ENCODE measurements around the gene SOX10.

SOX10 gene

DNA sequence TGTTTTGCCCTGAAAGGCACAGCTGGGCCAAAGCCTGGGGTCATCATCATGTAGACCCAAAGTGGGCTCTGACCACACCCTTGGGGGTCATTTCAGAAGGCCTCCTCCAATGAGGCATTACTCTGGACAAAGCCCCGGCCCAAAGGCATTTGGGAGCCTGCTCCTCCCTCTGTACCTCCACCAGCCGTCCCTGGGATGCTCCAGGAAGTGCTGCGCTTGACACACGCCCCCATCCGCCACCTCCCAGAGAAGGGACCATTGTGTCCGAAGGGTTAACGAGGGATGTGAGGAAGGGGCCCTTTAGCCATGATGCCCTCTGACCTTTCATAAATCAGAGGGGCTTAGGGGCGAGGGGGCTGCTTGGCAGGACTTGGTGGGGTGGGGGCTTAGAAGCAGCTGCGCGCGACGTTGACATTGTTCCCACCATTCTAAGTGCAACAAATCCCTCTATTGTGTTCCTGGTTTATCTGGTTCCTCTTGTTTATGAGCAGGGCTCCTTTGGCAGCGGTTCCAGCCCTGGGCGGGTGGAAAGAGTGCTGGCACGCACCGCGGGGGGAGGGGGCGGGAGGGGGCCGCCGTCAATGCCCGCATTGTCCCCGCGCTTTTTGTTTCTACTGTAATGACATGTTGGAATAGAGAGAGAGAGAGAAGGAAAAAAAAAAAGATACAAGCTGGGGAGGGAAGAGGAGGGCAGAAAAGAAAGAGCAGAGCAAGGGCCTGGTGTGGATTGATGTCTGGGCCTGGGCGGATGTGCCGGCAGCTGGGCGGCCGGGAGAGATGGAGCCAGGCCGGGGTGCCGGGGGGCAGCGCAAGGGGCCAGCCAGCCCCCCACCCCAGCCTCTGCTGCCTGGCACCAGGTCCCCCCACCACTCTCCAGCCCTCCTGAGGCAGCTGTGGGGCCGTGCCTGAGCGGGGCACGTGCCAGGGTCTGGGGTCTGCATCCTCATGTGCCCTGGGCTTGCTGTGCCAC is 32.1 kb upstream of the SOX10 start:
- no peak for DNase-seq (ENCODE audit: low read depth)

DNA sequence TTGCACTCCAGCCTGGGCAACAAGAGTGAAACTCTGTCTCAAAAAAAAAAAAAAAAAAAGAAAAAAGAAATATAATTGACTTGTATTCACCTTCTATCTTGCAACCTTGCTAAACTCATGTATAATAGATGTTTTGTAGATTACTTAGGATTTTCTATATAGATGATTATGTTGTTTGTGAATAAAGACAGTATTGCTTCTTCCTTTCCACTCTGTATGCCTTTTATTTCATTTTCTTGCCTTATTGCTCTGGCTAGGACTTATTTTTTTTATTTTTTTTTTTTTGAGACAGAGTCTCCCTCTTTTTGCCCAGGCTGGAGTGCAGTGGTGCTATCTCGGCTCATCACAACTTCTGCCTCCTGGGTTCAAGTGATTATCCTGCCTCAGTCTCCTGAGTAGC is 29.7 kb upstream of the SOX10 start:
- DNase-seq (ENCODE audit: low read depth), result no peak

DNA sequence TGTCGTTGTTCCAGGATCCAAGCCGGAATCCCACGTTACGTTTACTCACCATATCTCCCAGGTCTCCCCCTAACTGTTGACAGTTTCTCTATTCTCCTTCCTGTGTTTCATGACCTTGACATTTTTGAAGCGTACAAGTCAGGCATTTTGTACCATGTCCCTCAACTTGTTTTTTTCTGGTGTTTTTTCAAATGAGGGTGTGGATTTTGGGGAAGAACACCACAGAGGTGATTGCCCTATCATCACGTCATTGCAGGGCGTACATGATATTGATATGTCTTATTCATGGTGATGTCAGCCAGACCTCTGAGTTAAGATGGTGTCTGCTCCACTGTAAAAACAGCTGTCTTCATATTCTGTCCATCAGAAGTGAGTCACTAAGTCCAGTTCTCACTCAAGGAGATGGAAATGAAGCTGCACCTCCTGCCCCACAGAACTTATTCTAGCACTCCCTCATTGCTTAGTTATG is 28.3 kb upstream of the SOX10 start:
- DNase-seq (ENCODE audit: low read depth), result no peak

GRCh38 chr22:38009000-38009806 is 24.8 kb upstream of the SOX10 start:
- DNase-seq (ENCODE audit: low read depth), result no peak

- no peak for DNase-seq (ENCODE audit: low read depth)
Observed at GRCh38 chr22:38007330-38007902, 23.1 kb upstream of the SOX10 start.

DNA sequence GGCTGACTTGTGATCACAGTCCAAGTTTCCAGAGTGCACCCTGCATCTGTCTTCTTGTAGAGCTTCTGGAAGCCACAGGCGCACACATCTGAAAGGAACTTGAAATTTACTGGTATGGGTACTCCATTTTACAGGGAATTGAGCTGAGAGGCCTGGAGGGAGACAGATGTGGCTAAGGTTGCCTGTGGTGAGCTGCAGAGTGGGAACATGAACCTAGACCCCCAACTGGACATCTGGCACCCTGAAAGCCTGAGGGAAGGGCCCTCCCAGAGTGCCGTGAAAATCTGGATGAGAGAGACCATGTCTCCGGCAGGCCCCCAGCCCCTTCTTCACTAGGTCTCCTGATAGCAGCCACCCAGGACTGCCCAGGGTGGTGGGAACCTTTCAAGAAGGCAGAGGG is 22.6 kb upstream of the SOX10 start:
- no peak for DNase-seq (ENCODE audit: low read depth)

DNA sequence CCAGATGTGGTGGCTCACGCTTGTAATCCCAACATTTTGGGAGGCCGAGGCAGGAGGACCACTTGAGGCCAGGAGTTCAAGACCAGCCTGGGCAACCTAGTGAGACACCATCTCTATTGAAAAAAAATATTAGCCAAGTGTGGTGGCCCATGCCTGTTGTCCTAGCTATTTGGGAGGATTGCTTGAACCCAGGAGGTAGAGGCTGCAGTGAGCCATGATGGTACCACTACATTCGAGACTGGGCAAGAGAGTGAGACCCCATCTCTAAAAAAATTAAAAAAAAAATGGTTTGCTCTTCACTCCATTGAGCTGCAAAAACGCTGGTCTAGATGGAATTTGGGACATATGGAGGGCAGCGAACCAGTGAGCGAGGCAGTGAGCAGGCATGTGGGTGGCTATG is 21.6 kb upstream of the SOX10 start:
- no peak for DNase-seq (ENCODE audit: low read depth)

DNA sequence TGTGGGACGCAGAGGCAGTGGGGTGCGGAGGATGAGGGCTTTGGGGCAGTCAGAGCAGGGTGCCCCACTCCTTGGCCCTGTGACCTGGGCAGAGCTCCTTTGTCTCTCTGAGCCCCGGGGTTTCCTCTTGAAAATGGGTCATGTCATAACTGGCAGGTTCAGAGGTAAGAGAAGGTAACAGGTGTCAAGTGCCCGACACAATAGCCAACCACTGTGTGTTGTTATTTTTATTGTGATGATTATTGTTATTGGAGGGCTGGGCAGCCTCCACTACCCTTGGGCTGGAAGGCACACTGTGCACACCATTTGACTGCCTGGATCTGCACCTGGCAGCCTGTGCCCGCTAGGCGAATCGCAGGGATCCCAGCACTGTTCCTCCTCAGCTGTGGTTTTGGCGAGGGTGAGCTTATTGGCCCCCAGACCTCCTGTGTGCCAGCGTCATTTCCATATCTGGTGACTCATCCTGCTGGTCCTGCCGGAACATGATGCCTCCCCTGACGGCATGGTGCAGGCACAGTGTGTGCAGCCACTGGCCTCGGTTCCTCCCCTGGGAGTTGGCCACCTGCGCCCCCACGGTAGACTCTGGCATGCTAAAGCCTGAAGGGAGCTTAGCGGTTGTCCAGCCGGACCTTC is 15.4 kb upstream of the SOX10 start:
- no peak for DNase-seq (ENCODE audit: low read depth)

DNA sequence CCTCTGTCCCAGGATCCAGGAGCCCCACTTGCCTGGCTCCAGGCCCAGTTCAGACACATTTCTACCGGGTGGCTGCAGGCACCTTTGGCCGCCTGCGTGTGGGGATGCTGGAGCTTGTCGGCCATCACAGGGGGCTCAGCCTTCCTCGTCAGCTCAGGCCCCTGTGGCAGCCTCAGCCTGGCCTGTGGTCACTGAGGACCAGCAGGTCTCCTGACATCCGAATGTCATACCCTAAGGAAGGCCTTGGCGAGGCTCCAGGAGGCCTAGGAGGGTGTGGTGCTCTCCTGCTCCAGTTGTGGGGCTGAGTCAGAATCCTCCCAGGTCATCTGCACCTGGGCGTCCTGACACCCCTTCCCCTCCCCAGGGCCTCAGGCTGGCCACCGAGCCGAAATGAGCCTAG is 14.9 kb upstream of the SOX10 start:
- DNase-seq (ENCODE audit: low read depth), result no peak

- no peak for DNase-seq (ENCODE audit: low read depth)
Observed at GRCh38 chr22:37998543-37998942, 14.2 kb upstream of the SOX10 start.

- no peak for DNase-seq (ENCODE audit: low read depth)
Observed at GRCh38 chr22:37996515-37997246, 12.3 kb upstream of the SOX10 start.

GRCh38 chr22:37996079-37996478 is 11.7 kb upstream of the SOX10 start:
- DNase-seq (ENCODE audit: low read depth), result no peak

DNA sequence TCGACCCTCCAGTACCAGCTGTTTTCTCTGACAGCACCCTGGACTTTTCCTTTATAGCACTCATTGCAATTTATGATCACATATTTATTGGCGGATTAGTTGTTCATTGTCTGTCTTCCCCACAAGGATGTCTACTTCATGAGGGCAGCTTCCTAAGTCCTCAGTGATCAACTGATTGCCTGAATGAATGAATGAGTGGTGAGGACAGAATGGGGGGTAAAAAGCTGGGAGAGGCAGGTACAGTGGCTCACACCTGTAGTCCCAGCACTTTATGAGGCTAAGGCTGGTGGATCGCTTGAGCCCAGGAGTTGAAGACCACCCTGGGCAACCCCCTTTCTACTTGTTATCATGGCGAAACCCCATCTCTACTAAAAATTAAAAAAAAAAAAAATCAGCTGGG is 11.1 kb upstream of the SOX10 start:
- DNase-seq (ENCODE audit: low read depth), result no peak

- no peak for DNase-seq (ENCODE audit: low read depth)
Observed at GRCh38 chr22:37994982-37995381, 10.6 kb upstream of the SOX10 start.

GRCh38 chr22:37994049-37994448 is 9.7 kb upstream of the SOX10 start:
- DNase-seq (ENCODE audit: low read depth), result no peak

- DNase-seq (ENCODE audit: low read depth), result no peak
Observed at GRCh38 chr22:37991731-37992442, 7.5 kb upstream of the SOX10 start.

DNA sequence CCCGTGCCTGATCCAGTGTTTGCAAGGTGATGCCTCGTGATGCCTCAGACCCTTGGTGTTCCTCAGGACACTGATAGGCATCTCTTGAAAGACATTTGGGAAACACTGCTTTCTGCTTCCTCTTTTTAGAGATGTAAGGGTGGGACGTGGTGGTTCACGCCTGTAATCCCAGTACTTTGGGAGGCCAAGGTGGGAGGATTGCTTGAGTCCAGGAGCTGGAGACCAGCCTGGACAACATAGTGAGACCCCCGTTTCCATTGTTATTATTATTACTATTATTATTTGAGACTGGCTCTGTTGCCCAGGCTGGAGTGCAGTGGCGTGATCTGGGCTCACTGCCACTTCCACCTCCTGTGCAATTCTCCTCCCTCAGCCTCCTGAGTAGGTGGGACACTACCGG is 6.5 kb upstream of the SOX10 start:
- no peak for DNase-seq (ENCODE audit: low read depth)

- no peak for DNase-seq (ENCODE audit: low read depth)
Observed at GRCh38 chr22:37990301-37990700, 5.9 kb upstream of the SOX10 start.

GRCh38 chr22:37989146-37990045 is 5.0 kb upstream of the SOX10 start:
- DNase-seq (ENCODE audit: low read depth), result no peak

- no peak for DNase-seq (ENCODE audit: low read depth)
Observed at GRCh38 chr22:37986371-37986770, 2.0 kb upstream of the SOX10 start.

Measured in stimulated activated CD8-positive, alpha-beta memory T cell treated with anti-CD3 and anti-CD28 coated beads, Interleukin-15, amount 100 ng/mL, for 24 hours (primary cell).